A172 (cell line): Measurements from ENCODE around the gene MYB. TPM values are rescaled to one million over a fixed set of nuclear protein-coding genes. Genes with fewer than 3 reads are reported as not detected.
"Not testable (repeated sequence)": the region's sequence is repeated elsewhere in the genome, so short reads cannot be mapped to it uniquely, and the experiment has no call there.

Experiments used
- DNase-seq: peaks from one replicate; pipeline ENCODE4 v3.0.0-alpha.2; 2015; ENCODE audit warnings: low spot score
- total RNA-seq: library from RNA; depleted of rRNA; stranded (reverse); fragments of >200 nt; shearing (Covaris generic); gene quantifications from 2 replicates; pipeline ENCODE4 v1.2.3, GENCODE V29; 2014

MYB gene
- total RNA-seq, 1 experiment from 2014 or later, result 4.1 TPM

DNA sequence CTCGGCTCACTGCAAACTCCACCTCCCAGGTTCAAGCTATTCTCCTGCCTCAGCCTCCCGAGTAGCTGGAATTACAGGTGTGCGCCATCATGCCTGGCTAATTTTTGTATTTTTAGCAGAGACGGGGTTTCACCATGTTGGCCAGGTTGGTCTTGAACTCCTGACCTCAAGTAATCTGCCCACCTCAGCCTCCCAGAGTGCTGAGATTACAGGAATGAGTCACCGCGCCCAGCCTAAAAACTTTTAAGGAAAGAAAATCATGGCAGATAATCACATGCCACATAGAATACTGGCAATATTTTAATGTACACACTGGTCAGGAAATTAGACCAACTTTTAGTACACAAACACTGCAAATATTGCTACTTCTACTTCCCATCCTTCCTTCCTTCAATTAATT lies 16.7 kb upstream of the MYB start:
- not testable (repeated sequence) for DNase-seq

DNA sequence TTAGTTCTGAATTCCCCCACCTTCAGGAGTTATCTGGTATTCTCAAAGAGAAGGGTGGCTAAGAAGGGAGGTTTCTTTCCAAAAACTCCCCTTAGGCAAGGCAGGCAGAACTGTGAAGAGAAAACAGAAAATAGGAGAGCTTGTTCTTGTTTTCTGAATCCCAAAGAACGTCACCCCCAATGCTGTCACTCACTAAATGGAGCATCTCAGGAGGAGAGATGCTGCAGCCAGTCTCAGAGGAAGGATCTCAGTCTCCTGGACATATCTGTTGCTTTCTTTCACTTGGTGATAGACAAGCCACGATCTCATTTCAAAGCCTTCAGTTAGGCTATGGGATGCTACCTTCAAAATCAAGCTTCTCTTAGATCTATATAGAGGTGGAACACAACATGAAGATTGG lies 16.1 kb upstream of the MYB start:
- DNase-seq, result no peak

DNA sequence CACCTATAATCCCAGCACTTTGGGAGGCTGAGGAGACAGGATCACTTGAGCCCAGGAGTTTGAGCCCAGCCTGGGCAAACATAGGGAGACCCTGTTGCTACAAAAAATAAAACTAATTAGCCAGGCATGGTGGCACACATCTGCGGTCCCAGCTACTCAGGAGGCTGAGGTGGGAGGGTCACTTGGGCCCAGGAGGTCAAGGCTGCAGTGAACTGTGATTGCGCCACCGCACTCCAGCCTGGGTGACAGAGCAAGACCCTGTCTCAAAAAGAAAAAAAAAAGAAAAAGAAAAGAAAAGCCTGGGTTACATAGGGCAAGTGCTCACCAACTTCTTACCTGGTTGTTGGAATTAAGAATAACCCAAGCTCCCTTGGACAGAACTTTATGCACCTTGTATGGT lies 14.6 kb upstream of the MYB start:
- no peak for DNase-seq

DNA sequence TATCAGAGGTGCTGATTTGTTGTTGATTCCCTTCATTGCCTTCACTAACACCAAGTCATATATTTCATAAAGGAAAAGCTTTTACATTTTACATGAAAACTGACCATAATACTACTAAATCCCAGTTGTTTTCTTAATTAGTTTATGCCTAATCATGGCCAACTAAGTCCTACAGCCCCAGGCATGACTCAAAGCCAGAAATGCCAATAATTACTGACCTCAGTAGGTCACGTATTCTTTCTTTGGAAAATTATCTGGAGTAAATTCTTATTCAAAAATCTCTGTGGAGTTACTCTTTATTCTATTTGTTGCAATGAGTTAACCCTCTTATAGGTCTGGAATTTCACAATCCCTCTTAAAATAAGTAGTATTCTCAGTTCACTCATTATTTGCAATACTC lies 13.5 kb upstream of the MYB start:
- DNase-seq, result no peak

GRCh38 chr6:135168766-135169165 lies 12.3 kb upstream of the MYB start:
- no peak for DNase-seq

GRCh38 chr6:135170238-135170637 lies 10.9 kb upstream of the MYB start:
- DNase-seq, result no peak

DNA sequence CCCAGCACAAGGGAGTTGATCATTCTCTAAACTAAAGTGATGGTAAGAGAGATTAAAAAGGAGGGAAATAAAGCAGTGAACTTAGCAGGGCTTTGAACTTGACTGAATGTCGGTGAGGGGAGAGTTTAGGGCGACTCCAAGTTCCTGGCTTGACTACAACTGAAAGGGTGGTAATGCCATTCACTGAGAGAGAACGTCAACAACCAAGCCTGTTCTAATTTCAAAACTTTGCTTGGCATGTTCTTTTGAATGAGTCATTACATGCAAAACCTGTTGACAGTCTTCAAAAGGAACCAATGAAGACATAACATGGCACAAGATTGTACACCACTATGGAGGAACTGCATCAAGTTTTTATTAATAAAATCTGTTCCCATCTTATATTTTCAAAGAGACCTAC lies 10.3 kb upstream of the MYB start:
- no peak for DNase-seq

DNA sequence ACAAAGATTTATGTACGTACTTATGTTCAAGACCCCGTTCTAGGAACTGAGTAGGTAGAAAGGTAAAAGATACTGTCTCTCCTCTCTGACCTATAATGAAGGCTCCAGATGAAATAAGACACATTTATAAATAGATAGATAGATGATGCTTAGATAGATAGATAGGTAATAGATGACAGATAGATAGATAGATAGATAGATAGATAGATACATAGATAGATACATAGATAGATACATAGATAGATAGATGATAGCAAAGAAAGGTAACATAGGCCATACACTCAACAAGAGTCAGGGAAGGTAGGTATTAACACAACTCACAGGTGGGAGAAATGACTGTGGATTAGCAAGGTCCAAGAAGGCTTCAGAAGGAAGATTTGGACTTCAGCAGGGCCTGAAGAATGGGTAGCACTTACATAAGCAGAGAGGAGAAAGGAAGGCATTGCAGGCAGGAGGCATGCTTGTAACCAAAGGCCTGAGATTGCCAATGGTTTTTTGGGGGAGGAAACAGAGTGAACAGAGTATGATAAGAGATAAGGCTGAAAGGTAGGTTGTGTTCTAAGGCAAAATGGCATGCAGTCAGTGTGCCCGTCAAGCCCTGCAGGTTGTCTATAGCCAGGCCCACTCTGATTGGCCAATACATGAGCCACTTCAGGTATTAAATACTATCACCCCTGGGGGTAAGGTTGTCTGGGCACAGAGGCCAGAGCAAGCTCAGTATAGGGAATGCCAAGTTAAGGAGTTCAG lies 7.7 kb upstream of the MYB start:
- DNase-seq, result no peak

GRCh38 chr6:135173989-135174484 lies 7.1 kb upstream of the MYB start:
- DNase-seq, result no peak

DNA sequence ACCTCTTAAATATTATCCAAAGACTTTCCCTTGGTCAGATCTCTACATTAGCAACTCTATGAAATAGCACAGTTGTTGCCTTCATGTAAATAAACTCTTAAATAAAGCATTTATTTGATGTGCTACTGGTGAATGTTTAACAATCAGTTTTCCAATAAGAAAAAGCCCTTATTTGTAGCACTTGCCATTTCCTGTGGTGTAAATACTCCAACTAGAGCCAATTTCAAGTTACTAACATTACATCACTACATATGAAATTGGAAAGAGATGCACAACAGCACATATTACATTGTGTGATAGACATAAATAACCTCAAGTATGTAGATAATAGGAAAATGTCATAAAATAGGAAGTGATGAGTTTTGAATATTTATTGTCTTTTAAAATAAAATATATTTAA lies 5.0 kb upstream of the MYB start:
- DNase-seq, result no peak

GRCh38 chr6:135176464-135176863 lies 4.6 kb upstream of the MYB start:
- no peak for DNase-seq

GRCh38 chr6:135179372-135179771 lies 1.7 kb upstream of the MYB start:
- no peak for DNase-seq

- no peak for DNase-seq
These were observed 1.1 kb upstream of the MYB start for GRCh38 chr6:135179920-135180541.

GRCh38 chr6:135181333-135182070 lies 394 bp downstream of the MYB start:
- DNase-seq, result no peak

GRCh38 chr6:135182071-135183001 lies 1.2 kb downstream of the MYB start:
- no peak for DNase-seq

GRCh38 chr6:135183002-135183531 lies 2.0 kb downstream of the MYB start:
- no peak for DNase-seq

DNA sequence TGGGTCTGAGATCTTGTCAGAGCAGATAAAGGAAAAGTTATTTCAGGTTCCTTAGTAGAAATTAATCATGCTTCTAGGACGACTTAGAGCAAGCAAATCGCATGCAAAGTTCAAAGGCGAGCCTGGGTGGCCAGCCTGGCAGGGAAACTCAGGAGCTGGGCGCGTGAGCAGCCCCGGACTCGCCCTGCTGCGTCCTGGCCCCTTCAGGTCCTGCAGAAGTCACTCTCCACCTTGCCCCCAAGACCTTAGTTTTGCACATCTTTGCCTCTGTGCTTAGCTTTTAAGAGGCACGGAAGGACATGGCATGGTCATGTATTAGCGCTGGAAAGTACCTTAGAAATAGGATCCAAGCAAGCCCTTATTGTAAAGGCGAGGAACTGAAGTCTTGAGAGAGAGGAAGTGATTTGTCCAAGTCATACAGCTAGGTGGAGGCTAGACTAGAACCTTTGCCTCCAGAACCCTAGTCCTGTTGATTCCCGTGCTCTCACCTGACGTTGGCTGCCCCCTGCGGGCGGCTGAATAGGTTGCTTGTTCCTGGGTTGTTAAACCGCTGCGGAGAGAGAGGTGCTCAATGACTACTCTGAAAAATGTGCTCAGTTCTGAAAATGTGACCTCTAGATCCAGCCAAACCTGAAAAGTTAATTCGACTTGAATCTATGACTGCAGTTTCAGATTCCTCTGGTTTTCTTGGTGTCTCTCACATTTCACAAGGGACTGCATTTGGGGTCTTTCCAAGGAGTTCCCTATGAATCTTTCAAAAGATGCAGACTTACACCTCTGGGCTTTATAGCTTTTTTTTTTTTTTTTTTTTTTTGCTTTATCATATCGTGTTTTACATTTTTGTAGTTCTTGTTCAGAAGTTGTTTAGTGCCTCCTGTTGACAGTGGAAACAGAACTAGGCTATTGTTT lies 2.7 kb downstream of the MYB start:
- no peak for DNase-seq

GRCh38 chr6:135185483-135185882 lies 4.4 kb downstream of the MYB start:
- DNase-seq, result no peak

DNA sequence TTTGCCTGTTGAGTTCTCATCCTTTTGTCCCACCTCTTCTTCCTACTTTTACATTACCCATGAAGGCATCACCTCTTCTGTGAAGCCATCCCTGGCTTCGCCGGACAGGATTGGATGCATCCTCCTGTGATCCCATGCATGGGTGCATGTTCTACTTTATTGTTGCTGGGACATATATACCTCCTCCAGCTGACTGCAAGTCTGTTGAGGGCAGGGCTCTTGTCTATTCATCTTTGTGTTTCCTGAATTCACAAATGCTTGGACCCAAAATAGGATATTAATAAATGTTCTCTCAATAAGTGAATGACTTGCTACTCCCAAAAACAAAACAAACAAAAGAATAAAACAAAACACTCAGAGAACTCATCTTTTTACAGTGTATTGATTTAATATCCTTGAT lies 5.1 kb downstream of the MYB start:
- no peak for DNase-seq

- no peak for DNase-seq
These were observed 6.3 kb downstream of the MYB start for GRCh38 chr6:135187372-135187771.
